H1 (cell line): ENCODE data around the gene FAT1. TPM values are rescaled to one million over a fixed set of nuclear protein-coding genes. Genes with fewer than 3 reads are reported as not detected.

Source experiments
- CBX5 ChIP-seq: fragments of 300-800, 300-1000 bp; sonication (generic); IDR thresholded peaks from 2 replicates; pipeline ENCODE4 v1.7.1; 2016; ENCODE audit warnings: antibody characterized with exemption, low read length, low read depth
- CHD1 ChIP-seq: IDR thresholded peaks from 2 replicates; pipeline ENCODE4 v1.6.1; 2012; ENCODE audit warnings: low read depth, low read length, improper control_type of control experiment
- EP300 ChIP-seq, 2 experiments: IDR thresholded peaks; 1 replicate in 1 of 2; 2 replicates in 1 of 2; pipeline ENCODE4 v1.6.1; 2011 to 2012; ENCODE audit warnings: low read depth in 2 of 2, low read length in 2 of 2, mild to moderate bottlenecking in 2 of 2, borderline replicate concordance in 1 of 2, inconsistent platforms in 1 of 2, moderate library complexity in 1 of 2
- KDM1A ChIP-seq: fragments of 200-600, 300-600 bp; sonication (generic); IDR thresholded peaks from 2 replicates; pipeline ENCODE4 v1.7.1; 2016; ENCODE audit warnings: mild to moderate bottlenecking, low read length, borderline replicate concordance
- POLR2A ChIP-seq, 2 experiments: IDR thresholded peaks; 1 replicate in 1 of 2; 2 replicates in 1 of 2; pipeline ENCODE4 v1.6.1; 2011; ENCODE audit warnings: low read depth in 2 of 2, low read length in 2 of 2, mild to moderate bottlenecking in 2 of 2; ENCODE audit errors: control extremely low read depth in 1 of 2
- SIN3A ChIP-seq, 2 experiments: IDR thresholded peaks in 1 of 2; conservative IDR thresholded peaks in 1 of 2; 2 replicates each; pipeline ENCODE4 v1.6.1; 2011 to 2012; ENCODE audit warnings: low read length in 2 of 2, improper control_type of control experiment in 1 of 2, low read depth in 1 of 2, mild to moderate bottlenecking in 1 of 2
- SP4 ChIP-seq: IDR thresholded peaks from 2 replicates; pipeline ENCODE4 v1.6.1; 2012; ENCODE audit warnings: low read length, inconsistent platforms
- polyA plus RNA-seq, 7 experiments: library from polyadenylated mRNA; depleted of rRNA in 3 of 7; stranded (reverse) in 5 of 7; unstranded in 2 of 7; fragments of >200 nt in 5 of 7; fragments of 200-250 nt in 2 of 7; gene quantifications; 1 replicate in 5 of 7; 2 replicates in 1 of 7; 4 replicates in 1 of 7; pipeline versions ENCODE4 v1.2.1 to v1.2.3, GENCODE V29; 2011 to 2013; ENCODE audit warnings: missing spikeins in 2 of 7, mixed read lengths in 2 of 7
- total RNA-seq: library from RNA; stranded (reverse); fragmentation: NEBNext Ultra II Directional; extraction: Animal tissue kit (Norgen Biotek cat#: 25700); gene quantifications from 2 replicates; pipeline ENCODE4 v1.2.1, GENCODE V29; 2021

Gene FAT1
- total and polyA plus RNA-seq, 2 of the 8 experiments (the other 6 are each of a cell fraction or from before 2014, with no cell fraction given), result 94.4 to 137 TPM

GRCh38 chr4:186726426-186727168 is 2.9 kb upstream of the FAT1 start (continued):
- TF ChIP-seq CBX5 (no peak), SIN3A (conservative IDR thresholded peaks at IDR 0.05 in 1 of 2, IDR thresholded peaks at IDR 0.05 in 1 of 2; ENCODE audit: low read depth in 1 of 2, low read length in 2 of 2) (peak; percentile 76 to 86; a peak in 3 of 4 replicates), EP300 (IDR thresholded peaks at IDR 0.05; ENCODE audit: borderline replicate concordance in 1 of 2, low read depth in 2 of 2, low read length in 2 of 2) (peak; percentile 60 to 92; a peak in 2 of 3 replicates), CHD1 (no peak), KDM1A (peak; percentile 32; the same call in 1 of the 2 replicates), SP4 (no peak), POLR2A (IDR thresholded peaks at IDR 0.05; ENCODE audit: control extremely low read depth in 1 of 2, low read depth in 2 of 2, low read length in 2 of 2) (peak in 1 of 2 experiments; percentile 54; a peak in 1 of 3 replicates)
